Measurements from ENCODE around the gene COL9A2.

The COL9A2 gene

GRCh38 chr1:40266786-40267535, 50.1 kb downstream of the COL9A2 start:
- Histone ChIP-seq H3K9ac (no peak overlapping the region), H3K27ac (no peak overlapping the region), H3K36me3 (ENCODE audit: insufficient read depth) (peaks cover 12% of the 10 kb centered on the region; the same call in 1 of the 2 replicates)

GRCh38 chr1:40265919-40266318, 51.2 kb downstream of the COL9A2 start:
- no peak overlapping the region for H3K27ac ChIP-seq
- peaks cover 38% of the 10 kb centered on the region; the same call in 1 of the 2 replicates for H3K79me2 ChIP-seq (ENCODE audit: insufficient read depth, low read depth)
- no peak overlapping the region for H3K4me2 ChIP-seq
- no peak overlapping the region for H3K4me3 ChIP-seq (IDR thresholded peaks at IDR 0.05; ENCODE audit: insufficient read depth, low read depth, low read length)
- no peak for TF ChIP-seq CTCF (conservative IDR thresholded peaks at IDR 0.05; ENCODE audit: low read depth, low read length)
- no peak overlapping the region for H2AFZ ChIP-seq (ENCODE audit: low read depth)
- H3K4me1 ChIP-seq (ENCODE audit: low read depth, poor library complexity, severe bottlenecking): peaks cover 34% of the 10 kb centered on the region
- no peak overlapping the region for H3K9ac ChIP-seq
- no peaks in the 10 kb centered on the region for H4K20me1 ChIP-seq (ENCODE audit: insufficient read depth)
- peaks cover 10% of the 10 kb centered on the region; the same call in 1 of the 2 replicates for H3K36me3 ChIP-seq (ENCODE audit: insufficient read depth)
- no peaks in the 10 kb centered on the region; the same call in 1 of the 2 replicates for H3K27me3 ChIP-seq (ENCODE audit: insufficient read depth, low read depth)

More at GRCh38 chr1:40266786-40267535, 50.1 kb downstream of the COL9A2 start:
- Histone ChIP-seq H4K20me1 (ENCODE audit: insufficient read depth) (no peaks in the 10 kb centered on the region), H3K4me2 (no peak overlapping the region), H3K27me3 (ENCODE audit: insufficient read depth, low read depth) (no peaks in the 10 kb centered on the region), H3K79me2 (ENCODE audit: insufficient read depth, low read depth) (peaks cover 28% of the 10 kb centered on the region; the same call in 1 of the 2 replicates), H3K4me1 (ENCODE audit: low read depth, poor library complexity, severe bottlenecking) (peaks cover 24% of the 10 kb centered on the region), H2AFZ (ENCODE audit: low read depth) (no peak overlapping the region), H3K4me3 (IDR thresholded peaks at IDR 0.05; ENCODE audit: insufficient read depth, low read depth, low read length) (no peak overlapping the region)
- TF ChIP-seq CTCF (conservative IDR thresholded peaks at IDR 0.05; ENCODE audit: low read depth, low read length): no peak

GRCh38 chr1:40265298-40265697, 51.8 kb downstream of the COL9A2 start:
- peaks cover 12% of the 10 kb centered on the region; the same call in 1 of the 2 replicates for H3K36me3 ChIP-seq (ENCODE audit: insufficient read depth)
- no peak overlapping the region for H3K27ac ChIP-seq
- no peak overlapping the region for H3K4me2 ChIP-seq
- H3K4me3 ChIP-seq (IDR thresholded peaks at IDR 0.05; ENCODE audit: insufficient read depth, low read depth, low read length): no peak overlapping the region
- H3K9ac ChIP-seq: no peak overlapping the region
- H3K4me1 ChIP-seq (ENCODE audit: low read depth, poor library complexity, severe bottlenecking): peaks cover 40% of the 10 kb centered on the region
- no peaks in the 10 kb centered on the region for H4K20me1 ChIP-seq (ENCODE audit: insufficient read depth)
- no peak for TF ChIP-seq CTCF (conservative IDR thresholded peaks at IDR 0.05; ENCODE audit: low read depth, low read length)
- H2AFZ ChIP-seq (ENCODE audit: low read depth): no peak overlapping the region
- no peaks in the 10 kb centered on the region; the same call in 1 of the 2 replicates for H3K27me3 ChIP-seq (ENCODE audit: insufficient read depth, low read depth)
- peaks cover 45% of the 10 kb centered on the region for H3K79me2 ChIP-seq (ENCODE audit: insufficient read depth, low read depth)

- Histone ChIP-seq H3K4me2 (no peak overlapping the region), H3K9ac (no peak overlapping the region), H3K36me3 (ENCODE audit: insufficient read depth) (peaks cover 12% of the 10 kb centered on the region; the same call in 1 of the 2 replicates), H3K4me1 (ENCODE audit: low read depth, poor library complexity, severe bottlenecking) (peaks cover 45% of the 10 kb centered on the region), H3K79me2 (ENCODE audit: insufficient read depth, low read depth) (peaks cover 52% of the 10 kb centered on the region), H3K4me3 (IDR thresholded peaks at IDR 0.05; ENCODE audit: insufficient read depth, low read depth, low read length) (no peak overlapping the region), H4K20me1 (ENCODE audit: insufficient read depth) (no peaks in the 10 kb centered on the region), H2AFZ (ENCODE audit: low read depth) (no peak overlapping the region), H3K27ac (0 out of 2 replicates have a peak overlapping the region, but pooled peaks have one; percentile 6), H3K27me3 (ENCODE audit: insufficient read depth, low read depth) (no peaks in the 10 kb centered on the region; the same call in 1 of the 2 replicates)
- TF ChIP-seq CTCF (conservative IDR thresholded peaks at IDR 0.05; ENCODE audit: low read depth, low read length): no peak
Measured at GRCh38 chr1:40264354-40264781, 52.7 kb downstream of the COL9A2 start.
